GM21529 (cell line): ENCODE data around the gene MARCHF2.

Experiments used
- ATAC-seq: cut with Tn5 transposase; IDR thresholded peaks from one replicate; pipeline ENCODE4 v1.9.1; 2021; ENCODE audit not compliant: unreplicated experiment

Gene MARCHF2

DNA sequence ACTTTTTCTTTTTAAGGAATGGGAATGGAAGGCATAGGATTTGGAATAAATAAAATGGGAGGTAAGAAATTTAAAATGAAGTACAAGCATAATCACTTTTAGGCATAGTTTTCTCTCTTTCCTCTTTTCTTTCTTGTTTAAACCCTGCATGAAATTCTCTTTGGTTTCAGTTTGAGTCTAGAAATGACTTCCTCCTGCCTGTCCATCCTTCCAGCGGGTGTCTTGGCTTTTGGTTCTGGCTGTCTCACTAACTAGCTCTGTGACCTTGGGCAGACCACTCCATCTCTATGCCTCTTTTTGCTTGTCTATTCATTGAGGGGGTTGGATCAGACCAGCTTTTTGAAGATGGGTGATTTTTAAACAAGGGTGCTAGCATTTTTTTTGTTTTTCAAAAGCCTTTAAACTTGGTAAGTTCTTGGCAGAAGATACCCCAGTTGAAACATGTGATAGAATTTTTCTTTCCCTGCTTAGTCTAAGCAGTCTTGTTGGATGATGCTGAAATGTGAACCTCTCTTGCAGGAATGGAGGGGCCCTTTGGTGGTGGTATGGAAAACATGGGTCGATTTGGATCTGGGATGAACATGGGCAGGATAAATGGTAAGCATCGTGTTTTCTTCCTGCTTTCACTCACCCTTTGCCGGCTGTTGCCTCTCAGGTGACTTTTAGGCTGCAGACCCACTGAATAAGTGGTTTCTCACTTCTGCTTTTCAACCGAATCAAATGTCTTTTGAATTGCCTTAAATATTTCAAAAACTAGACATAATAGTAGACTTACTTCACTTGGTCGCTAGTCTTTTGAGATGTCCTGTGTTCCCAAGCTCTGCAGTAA, 60.8 kb downstream of the MARCHF2 start:
- ATAC-seq = peak; percentile 61

DNA sequence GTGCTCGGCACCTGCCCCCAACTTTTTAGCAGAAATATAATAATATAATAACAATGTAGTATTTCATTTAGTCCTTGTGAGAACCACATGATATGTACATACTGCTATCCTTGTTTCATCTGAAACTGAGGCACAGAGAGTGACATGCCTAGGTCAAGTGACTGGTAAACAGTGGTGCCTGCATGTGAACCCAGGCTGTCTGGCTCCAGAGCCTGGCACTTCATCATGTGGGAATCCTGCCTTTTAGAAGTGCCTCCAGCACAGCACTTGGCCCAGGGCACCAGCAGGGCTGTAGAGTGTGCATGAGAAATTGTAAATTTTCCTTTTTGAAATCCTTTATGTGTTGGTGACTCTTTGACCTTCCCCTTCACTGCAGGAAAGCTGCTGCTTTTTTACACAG, 61.9 kb downstream of the MARCHF2 start:
- ATAC-seq = no peak

DNA sequence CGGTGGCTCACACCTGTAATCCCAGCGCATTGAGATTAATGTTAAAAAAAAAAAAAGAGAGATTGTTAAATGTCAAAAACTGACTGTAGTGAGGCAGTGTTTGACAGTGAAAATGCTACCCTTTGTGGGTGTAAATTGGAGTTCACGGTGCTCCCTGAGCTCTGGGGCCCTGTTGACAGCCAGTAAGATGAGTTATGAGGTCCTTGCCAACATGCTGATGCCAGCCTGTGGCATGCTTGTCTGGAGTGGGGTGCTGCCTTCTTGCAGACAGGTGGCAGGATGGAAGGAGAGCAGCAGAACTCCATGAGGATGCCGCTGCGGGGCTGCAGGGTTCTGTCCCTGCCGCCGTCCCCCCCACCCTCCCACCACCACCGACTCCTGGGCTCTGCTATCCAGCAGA, 63.4 kb downstream of the MARCHF2 start:
- ATAC-seq = no peak

DNA sequence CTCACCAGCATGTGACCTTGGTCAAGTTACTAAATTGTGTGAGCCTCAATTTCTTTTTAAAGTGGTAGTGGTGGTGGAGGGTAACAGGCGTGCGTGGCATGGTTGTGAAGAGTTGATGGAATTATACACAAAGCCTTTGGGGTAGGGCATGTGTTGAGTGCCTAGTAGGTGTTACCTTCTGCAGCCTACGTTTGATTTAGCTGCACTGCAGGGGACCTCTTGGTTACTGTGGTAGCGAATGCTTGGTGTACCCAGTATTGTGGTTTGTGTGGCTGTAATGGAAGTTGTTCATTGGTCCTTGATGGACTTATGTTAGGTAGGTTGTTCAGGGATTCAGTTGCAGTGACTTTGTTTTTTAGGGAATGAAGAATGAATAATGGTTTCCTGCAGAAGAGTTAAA, 64.8 kb downstream of the MARCHF2 start:
- ATAC-seq = no peak

DNA sequence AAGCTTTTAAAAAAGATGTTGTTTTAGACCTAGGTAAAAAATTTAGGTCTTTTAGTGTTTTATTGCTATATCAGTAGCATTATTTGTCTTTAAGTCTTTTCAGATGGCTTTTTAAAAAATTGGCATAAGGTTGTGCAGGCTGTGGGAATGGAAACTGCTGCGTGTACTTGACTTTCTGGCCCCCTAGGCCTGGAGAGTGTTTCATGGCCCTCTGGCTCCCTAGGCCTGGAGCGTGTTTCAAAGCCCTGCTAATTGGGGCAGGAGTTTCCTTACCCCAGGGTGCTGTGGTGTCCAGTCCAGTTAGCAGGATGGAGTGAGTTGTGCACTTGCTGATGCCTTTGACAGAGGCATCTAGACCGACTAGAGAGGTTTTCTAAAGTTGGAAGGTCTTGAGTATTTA, 65.5 kb downstream of the MARCHF2 start:
- ATAC-seq = no peak

DNA sequence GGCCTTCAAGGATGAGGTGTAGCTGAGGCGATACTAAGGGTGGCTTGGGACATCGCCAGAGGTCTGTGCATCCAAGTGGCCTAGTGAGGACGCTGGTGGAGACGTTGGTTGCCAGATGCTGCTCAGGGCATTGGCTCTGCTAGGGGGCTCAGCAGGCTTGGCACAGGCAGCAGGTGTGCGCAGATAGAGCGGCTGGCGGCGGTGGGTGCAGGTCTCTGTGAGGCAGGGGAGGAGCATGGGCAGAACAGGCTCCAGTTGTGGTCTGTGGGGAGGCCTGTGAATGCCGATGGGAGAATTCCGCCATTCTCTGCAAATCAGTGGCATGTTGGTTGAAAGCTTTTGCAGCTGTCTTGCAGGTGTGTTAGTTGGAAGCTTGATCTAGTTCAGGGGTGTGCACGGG, 68.1 kb downstream of the MARCHF2 start:
- no peak for ATAC-seq

DNA sequence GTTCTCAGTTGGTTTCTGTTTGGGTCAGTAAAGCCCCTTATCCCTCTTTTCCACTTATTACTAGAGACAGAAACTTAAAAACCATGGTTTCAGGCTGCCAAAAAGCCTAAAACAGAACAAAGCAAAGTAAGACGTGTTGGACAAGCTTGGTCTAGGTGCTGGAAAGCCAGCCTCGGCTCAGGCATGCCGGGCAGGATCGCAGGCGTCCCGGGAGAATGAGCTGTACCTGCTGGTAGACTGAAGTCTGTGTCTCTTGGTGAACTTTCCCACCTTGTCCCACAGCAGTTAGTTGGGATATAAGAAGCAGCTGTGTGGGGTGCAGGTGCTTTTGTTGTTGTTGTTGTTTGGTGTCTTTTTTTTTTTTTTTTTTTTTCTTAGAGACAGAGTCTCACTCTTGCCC, 68.5 kb downstream of the MARCHF2 start:
- ATAC-seq = no peak

DNA sequence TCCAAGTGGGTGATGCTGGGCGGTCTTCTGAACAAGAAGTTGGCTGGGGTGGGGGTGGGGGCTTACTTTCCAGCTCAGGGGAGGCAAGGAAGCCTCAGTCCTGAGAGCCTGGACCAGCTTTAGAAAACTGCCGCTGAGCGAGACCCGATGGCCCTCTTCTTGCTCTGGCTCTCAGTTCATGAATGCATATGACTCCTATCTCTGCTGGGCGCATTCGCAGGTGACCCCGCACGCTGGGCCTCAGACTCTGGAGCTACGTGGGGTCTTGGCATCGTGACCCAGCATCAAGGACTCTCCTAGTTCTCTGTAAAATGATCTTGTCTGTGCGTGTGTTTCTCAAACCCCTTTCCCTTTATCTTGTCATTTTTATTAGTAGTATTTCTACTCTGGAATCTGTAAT, 69.6 kb downstream of the MARCHF2 start:
- no peak for ATAC-seq

DNA sequence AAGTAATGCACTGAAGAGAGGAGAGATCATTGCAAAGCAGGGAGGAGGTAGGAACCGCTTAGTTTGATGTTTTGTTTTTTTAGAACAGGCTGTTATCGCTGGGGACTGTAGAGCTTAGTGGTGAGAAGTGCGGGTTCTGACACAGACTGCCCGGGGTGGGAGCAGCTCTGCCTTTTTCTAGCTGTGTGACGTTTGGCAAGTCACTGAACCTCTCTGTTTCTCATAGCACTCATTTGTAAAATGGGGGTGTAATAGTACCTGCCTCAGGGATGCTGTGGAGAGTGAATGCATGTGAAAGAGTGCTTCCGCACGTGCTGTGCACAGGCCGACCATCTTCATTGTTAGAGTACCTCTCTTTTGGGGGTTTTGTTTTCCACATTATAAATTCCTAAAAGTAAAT, 70.1 kb downstream of the MARCHF2 start:
- no peak for ATAC-seq

DNA sequence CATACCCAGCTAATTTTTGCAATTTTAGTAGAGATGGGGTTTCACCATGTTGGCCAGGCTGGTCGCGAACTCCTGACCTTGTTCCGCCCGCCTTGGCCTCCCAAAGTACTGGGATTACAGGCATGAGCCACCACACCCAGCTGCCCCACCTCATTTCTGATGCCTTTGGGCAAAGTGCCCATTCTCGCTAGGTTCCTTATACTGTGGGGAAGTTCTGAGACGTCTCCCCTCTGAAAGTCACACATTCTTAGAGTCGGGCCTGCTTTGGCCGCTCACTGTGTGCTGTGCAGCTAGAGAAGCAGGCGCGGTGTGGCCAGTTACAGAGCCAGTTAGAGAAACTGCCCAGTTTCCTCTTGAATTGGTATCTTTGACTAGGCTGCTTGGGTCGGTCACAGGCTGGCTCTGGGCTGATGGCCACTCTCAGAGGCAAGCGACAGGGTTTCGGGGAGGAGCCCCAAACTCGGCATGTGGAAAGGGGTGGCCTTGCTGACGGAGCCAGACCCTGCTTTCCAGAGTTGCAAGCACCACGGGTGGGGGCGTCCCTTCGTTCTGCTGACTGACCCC, 71.3 kb downstream of the MARCHF2 start:
- ATAC-seq = no peak

DNA sequence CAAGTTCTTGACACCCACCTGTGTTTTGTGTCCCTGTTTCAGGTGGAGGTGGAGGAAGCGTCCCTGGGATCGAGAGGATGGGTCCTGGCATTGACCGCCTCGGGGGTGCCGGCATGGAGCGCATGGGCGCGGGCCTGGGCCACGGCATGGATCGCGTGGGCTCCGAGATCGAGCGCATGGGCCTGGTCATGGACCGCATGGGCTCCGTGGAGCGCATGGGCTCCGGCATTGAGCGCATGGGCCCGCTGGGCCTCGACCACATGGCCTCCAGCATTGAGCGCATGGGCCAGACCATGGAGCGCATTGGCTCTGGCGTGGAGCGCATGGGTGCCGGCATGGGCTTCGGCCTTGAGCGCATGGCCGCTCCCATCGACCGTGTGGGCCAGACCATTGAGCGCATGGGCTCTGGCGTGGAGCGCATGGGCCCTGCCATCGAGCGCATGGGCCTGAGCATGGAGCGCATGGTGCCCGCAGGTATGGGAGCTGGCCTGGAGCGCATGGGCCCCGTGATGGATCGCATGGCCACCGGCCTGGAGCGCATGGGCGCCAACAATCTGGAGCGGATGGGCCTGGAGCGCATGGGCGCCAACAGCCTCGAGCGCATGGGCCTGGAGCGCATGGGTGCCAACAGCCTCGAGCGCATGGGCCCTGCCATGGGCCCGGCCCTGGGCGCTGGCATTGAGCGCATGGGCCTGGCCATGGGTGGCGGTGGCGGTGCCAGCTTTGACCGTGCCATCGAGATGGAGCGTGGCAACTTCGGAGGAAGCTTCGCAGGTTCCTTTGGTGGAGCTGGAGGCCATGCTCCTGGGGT, 72.7 kb downstream of the MARCHF2 start:
- no peak for ATAC-seq

DNA sequence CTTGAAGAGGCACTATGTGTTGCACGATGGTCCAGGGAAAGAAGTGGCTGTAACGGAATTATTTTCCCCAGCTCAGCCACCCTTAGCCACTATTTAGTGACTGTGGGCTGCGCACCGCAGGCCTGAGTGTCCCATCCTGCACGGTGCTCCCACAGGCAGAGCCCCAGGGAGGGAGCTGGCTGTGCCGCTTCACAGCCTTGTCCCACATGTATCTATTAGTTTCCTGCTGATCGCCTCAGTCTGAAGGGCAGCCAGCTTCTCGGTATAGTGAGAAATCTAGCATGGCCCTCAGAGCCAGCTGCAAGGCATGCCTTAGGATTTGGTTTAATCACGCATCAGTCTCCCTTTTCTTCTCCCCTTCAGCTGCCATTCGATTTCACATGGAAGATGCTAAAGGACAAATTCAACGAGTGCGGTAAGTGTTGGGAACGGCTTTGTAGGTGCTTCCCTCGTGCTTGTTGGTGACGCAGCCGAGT, 73.6 kb downstream of the MARCHF2 start:
- ATAC-seq = no peak

DNA sequence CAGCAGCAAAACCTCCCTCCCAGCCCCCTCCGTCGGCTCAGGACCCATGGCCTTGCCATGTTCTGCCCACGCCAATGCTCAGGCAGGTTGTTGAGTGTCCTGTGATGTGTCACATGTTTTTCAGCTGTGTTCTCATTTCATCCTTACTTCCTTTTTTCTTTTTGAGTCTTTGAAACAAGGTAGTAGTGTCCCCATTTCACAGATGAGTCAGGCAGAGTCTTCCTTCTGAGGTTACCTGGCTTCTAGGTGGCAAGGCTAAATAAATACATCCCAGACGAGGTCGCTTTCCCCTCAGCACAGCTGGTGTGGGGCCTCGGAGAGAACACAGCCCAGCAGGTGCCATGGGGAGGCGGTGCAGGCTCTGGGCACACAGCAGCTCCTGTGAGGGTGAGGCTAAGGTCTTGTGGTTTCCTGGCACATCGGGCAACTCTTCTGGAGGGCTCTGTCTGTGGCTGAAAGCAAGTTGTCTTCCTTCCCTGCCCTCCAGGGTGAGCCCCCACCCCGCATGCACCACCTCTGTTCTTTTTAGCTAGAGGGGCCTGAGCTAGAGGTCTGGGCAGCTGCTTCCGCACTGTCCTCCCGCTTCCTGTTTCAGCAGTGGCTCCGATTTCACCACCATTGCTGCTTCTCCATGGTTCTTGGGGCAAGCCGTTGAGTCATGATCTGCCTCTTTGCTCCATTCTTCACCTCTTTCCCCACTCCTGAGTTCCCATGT, 74.2 kb downstream of the MARCHF2 start:
- ATAC-seq = peak; percentile 69

DNA sequence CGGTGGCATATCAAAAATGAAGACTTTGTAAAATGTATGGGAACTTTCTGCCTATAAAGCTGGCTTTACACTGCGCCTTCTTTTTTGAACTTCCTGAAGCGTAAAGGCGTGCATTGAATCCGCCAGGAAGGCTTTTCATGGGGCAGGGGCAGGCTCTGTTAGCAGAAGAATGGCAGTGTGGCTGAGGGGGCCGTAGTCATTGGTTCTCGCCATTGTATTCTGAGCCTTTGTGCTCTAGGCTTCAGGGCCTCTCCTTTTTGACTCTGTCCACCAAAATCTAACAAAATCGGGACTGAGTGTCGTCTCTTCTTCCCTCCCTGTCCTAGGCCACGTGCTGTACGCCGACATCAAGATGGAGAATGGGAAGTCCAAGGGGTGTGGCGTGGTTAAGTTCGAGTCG, 75.3 kb downstream of the MARCHF2 start:
- ATAC-seq = no peak
